SU-DHL-6 (cell line): Measurements from ENCODE around the gene AMZ1.

Source experiments
- EZH2phosphoT487 ChIP-seq: fragments of 200-600 bp; sonication (generic), shearing (Covaris generic); conservative IDR thresholded peaks from 2 replicates; pipeline ENCODE4 v1.6.1; 2018; ENCODE audit warnings: mild to moderate bottlenecking, antibody characterized with exemption, low read length, moderate library complexity, mixed read lengths
- TF ChIP-seq, protein P1 (sequence below): fragments of 200-600 bp; sonication (generic); IDR thresholded peaks from one replicate; pipeline ENCODE4 v1.5.1; 2017; ENCODE audit warnings: antibody characterized with exemption, mild to moderate bottlenecking, low read length, moderate library complexity; ENCODE audit not compliant: insufficient read depth, poor library complexity, severe bottlenecking

DNA sequence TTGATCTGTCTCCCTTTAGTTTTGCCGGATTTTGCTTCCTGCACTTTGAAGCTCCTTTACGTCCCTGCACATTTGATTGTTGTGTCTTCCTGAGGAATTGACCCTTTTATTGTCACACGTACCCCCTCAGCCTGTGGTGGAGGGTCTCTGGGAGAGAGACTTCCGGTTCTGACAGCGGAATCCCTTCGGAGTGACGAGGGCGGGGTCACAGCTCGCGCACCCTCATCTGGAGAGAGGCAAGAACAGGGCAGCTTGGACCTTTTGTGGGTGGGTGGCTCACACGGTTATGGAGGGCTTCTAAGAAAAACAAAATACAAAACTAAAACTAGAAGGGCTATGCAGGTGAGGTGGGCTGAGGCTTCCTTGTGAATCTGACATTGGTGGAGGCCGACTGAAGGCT is 26.0 kb downstream of the AMZ1 start:
- TF ChIP-seq, protein P1, sequence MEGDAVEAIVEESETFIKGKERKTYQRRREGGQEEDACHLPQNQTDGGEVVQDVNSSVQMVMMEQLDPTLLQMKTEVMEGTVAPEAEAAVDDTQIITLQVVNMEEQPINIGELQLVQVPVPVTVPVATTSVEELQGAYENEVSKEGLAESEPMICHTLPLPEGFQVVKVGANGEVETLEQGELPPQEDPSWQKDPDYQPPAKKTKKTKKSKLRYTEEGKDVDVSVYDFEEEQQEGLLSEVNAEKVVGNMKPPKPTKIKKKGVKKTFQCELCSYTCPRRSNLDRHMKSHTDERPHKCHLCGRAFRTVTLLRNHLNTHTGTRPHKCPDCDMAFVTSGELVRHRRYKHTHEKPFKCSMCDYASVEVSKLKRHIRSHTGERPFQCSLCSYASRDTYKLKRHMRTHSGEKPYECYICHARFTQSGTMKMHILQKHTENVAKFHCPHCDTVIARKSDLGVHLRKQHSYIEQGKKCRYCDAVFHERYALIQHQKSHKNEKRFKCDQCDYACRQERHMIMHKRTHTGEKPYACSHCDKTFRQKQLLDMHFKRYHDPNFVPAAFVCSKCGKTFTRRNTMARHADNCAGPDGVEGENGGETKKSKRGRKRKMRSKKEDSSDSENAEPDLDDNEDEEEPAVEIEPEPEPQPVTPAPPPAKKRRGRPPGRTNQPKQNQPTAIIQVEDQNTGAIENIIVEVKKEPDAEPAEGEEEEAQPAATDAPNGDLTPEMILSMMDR: no peak
- no peak for TF ChIP-seq EZH2phosphoT487
